Measurements from ENCODE around the gene SLC35D2. TPM values are rescaled to one million over a fixed set of nuclear protein-coding genes. Genes with fewer than 3 reads are reported as not detected.

The SLC35D2 gene
- total and polyA plus RNA-seq, 7 donors: 2.0 to 5.9 (median 3.1) TPM

- no peak for ATAC-seq
- H3K9me3 ChIP-seq: peaks cover 8% of the 10 kb centered on the region
- TF ChIP-seq, protein P1, sequence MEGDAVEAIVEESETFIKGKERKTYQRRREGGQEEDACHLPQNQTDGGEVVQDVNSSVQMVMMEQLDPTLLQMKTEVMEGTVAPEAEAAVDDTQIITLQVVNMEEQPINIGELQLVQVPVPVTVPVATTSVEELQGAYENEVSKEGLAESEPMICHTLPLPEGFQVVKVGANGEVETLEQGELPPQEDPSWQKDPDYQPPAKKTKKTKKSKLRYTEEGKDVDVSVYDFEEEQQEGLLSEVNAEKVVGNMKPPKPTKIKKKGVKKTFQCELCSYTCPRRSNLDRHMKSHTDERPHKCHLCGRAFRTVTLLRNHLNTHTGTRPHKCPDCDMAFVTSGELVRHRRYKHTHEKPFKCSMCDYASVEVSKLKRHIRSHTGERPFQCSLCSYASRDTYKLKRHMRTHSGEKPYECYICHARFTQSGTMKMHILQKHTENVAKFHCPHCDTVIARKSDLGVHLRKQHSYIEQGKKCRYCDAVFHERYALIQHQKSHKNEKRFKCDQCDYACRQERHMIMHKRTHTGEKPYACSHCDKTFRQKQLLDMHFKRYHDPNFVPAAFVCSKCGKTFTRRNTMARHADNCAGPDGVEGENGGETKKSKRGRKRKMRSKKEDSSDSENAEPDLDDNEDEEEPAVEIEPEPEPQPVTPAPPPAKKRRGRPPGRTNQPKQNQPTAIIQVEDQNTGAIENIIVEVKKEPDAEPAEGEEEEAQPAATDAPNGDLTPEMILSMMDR (IDR thresholded peaks at IDR 0.05): no peak
- H3K4me1 ChIP-seq: no peaks in the 10 kb centered on the region
- no peak overlapping the region for H3K4me3 ChIP-seq
- no peaks in the 10 kb centered on the region for H3K36me3 ChIP-seq (ENCODE audit: insufficient read depth in 1 of 2, low read depth in 1 of 2)
- H3K27me3 ChIP-seq (ENCODE audit: insufficient read depth in 3 of 3, low read length in 2 of 3): no peaks in the 10 kb centered on the region
- no peak overlapping the region for H3K27ac ChIP-seq
- no peak for DNase-seq
- intact Hi-C loops (cut with DNase I): no loop called here
These were observed 16.8 kb upstream of the SLC35D2 start for GRCh38 chr9:96400132-96400910.

- TF ChIP-seq, protein P1 (IDR thresholded peaks at IDR 0.05): no peak
- intact Hi-C loops (cut with DNase I): no loop called here
- H3K4me1 ChIP-seq: no peaks in the 10 kb centered on the region
- H3K36me3 ChIP-seq (ENCODE audit: insufficient read depth in 1 of 2, low read depth in 1 of 2): no peaks in the 10 kb centered on the region
- peaks cover 8% of the 10 kb centered on the region for H3K9me3 ChIP-seq
- 88 to 96% (median 91%) methylated on average over 3 of the region's 3 CpGs for WGBS, 3 donors
- H3K4me3 ChIP-seq: no peak overlapping the region
- H3K27me3 ChIP-seq (ENCODE audit: insufficient read depth in 3 of 3, low read length in 2 of 3): no peaks in the 10 kb centered on the region
- no peak overlapping the region for H3K27ac ChIP-seq
- ATAC-seq: no peak
- no peak for DNase-seq
These were observed 15.8 kb upstream of the SLC35D2 start for GRCh38 chr9:96399325-96399633.

DNA sequence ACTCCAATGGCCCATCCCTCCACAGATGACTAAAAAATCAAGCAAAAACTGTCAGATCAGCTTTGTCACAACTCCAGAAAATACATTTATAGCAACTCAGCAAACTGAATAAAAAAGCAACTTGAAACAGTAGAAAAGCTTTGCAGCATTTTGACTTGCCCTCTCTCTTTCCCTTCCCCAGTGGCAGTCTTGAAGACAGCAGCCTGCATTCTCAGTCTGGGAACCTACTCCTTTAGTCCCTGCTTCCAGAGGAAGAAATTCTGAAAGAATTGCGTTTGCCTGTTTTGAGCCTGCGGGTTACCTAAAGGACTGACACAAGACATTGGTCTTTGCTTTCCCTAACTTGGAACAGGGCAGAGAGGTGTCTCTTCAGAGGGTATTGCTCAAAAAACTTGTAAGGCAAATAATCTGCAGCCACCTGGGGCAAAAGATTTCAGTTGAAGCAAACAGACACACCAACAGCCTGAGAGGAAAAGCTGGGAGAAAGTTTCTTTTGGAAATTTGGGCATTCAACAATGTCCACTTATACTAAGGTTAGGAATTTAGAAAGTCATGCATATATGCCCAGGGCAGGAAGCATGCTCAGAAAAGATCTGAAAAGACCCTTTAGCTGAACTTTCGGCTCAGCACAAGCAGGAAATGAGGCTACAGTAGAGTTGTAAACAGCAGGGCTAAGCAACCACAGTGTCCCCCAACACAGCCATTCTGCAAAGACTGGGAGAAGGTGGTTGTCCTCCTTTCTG, 15.2 kb upstream of the SLC35D2 start:
- Histone ChIP-seq H3K4me1 (no peaks in the 10 kb centered on the region), H3K36me3 (ENCODE audit: insufficient read depth in 1 of 2, low read depth in 1 of 2) (no peaks in the 10 kb centered on the region), H3K27ac (no peak overlapping the region), H3K9me3 (peaks cover 8% of the 10 kb centered on the region), H3K27me3 (ENCODE audit: insufficient read depth in 3 of 3, low read length in 2 of 3) (no peaks in the 10 kb centered on the region), H3K4me3 (no peak overlapping the region)
- 71 to 75% (median 73%) methylated on average over 3 of the region's 3 CpGs for WGBS, 3 donors
- no peak for DNase-seq
- intact Hi-C loops (cut with DNase I): no loop called here
- no peak for ATAC-seq
- TF ChIP-seq, protein P1 (IDR thresholded peaks at IDR 0.05): no peak

DNA sequence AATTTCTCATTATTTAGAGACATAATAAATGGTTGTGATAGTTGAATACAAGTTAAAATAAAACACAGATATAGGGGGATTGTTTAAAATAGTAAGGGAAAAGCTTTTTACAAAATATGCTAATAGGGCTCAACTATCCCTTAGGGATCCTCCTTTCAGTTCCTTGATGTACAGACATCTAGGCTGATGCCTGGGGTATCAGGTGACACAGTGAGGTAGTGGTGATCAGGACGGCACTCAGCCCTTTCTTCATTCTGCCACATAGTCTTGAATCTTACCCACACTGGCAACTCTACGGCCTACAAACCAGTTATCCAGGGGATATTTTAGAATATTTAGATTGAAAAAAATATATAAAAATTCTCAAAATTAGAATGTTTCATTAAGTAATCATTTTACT, 12.5 kb upstream of the SLC35D2 start:
- Histone ChIP-seq H3K27ac (no peak overlapping the region), H3K4me1 (no peaks in the 10 kb centered on the region), H3K36me3 (ENCODE audit: insufficient read depth in 1 of 2, low read depth in 1 of 2) (no peaks in the 10 kb centered on the region), H3K4me3 (no peak overlapping the region), H3K27me3 (ENCODE audit: insufficient read depth in 3 of 3, low read length in 2 of 3) (no peaks in the 10 kb centered on the region), H3K9me3 (peaks cover 6% of the 10 kb centered on the region)
- ATAC-seq (no peak), DNase-seq (no peak)
- intact Hi-C loops (cut with DNase I): no loop called here
- WGBS, 3 donors: 89 to 96% (median 92%) methylated on average over 2 of the region's 2 CpGs
- TF ChIP-seq, protein P1 (IDR thresholded peaks at IDR 0.05): no peak

Data from psoas muscle (tissue), 8 donors.